Body of pancreas (tissue), 4 donors: ENCODE measurements around the gene TMEM234.

Experiments used
- POLR2A ChIP-seq, 3 donors: fragments of 450-650 bp; IDR thresholded peaks; one replicate each; pipeline ENCODE4 v1.6.1; 2016; ENCODE audit warnings: antibody characterized with exemption in 3 of 3, mild to moderate bottlenecking in 2 of 3
- TF ChIP-seq, protein P1 (sequence below), 7 experiments: fragments of 450-650 bp in 4 of 7; fragments of 200-600 bp in 3 of 7; sonication (generic) in 3 of 7; IDR thresholded peaks; one replicate each; pipeline ENCODE4 v1.5.1; 2016 to 2019; ENCODE audit warnings: antibody characterized with exemption in 7 of 7

DNA sequence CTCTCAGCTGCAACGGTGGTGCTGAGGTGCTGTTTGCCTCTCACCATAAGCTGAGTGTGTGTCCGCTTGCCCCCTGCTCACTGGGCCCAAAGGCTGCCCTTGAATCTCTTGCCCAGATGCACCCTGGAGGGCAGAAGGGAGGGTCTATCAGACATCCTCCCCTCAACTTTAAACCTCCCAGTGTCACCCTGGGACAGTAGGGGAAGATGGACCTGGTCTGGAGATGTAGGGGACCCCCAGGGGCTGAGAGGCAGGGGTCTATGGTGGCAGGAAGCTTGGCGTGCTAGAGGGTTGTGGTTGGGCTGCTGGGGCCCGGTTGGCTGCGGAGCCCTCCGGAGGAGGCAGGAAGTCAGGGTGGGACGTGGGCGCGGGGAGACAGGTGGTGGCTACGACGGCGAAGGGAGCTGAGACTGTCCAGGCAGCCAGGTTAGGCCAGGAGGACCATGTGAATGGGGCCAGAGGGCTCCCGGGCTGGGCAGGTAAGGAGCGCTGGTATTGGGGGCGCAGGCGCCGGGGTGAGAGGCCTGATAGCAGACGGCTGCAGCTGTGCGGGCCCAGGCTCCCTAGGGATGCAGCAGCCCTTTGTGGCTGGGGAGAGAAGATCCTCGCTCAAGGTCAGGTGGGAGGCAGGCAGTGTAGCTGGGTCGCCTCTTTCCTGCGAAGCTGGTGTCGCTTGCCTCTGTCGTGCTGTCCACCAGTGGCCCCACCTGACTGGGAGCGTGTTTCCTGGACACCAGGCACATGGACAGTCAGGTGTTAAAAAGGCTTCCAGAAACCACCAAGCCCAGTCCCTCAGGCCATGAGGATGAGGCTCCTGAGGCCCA is 29.0 kb upstream of the TMEM234 start, which contains the start of gene LCK:
- TF ChIP-seq, protein P1, sequence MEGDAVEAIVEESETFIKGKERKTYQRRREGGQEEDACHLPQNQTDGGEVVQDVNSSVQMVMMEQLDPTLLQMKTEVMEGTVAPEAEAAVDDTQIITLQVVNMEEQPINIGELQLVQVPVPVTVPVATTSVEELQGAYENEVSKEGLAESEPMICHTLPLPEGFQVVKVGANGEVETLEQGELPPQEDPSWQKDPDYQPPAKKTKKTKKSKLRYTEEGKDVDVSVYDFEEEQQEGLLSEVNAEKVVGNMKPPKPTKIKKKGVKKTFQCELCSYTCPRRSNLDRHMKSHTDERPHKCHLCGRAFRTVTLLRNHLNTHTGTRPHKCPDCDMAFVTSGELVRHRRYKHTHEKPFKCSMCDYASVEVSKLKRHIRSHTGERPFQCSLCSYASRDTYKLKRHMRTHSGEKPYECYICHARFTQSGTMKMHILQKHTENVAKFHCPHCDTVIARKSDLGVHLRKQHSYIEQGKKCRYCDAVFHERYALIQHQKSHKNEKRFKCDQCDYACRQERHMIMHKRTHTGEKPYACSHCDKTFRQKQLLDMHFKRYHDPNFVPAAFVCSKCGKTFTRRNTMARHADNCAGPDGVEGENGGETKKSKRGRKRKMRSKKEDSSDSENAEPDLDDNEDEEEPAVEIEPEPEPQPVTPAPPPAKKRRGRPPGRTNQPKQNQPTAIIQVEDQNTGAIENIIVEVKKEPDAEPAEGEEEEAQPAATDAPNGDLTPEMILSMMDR (IDR thresholded peaks at IDR 0.05) = no peak
- TF ChIP-seq POLR2A (IDR thresholded peaks at IDR 0.05) = no peak
